SU-DHL-6 (cell line): ENCODE results near the gene ANK3.

Experiments used
- H2AFZ ChIP-seq: fragments of 200-600 bp; sonication (generic); 2 replicates; pipeline ENCODE4 v1.6.1; 2014; ENCODE audit warnings: low read depth, mild to moderate bottlenecking, moderate library complexity, mixed read lengths, antibody characterized with exemption, low read length; ENCODE audit not compliant: severe bottlenecking
- H3F3A ChIP-seq: fragments of 200-600 bp; shearing (Covaris generic); 2 replicates; pipeline ENCODE4 v1.6.0; 2016; ENCODE audit warnings: antibody characterized with exemption, mild to moderate bottlenecking; ENCODE audit not compliant: insufficient read depth
- H3K27ac ChIP-seq: fragments of 200-600 bp; sonication (generic); 2 replicates; pipeline ENCODE4 v1.5.1; 2016; ENCODE audit warnings: low read depth, mild to moderate bottlenecking, low read length, moderate library complexity, mixed read lengths
- H3K27me3 ChIP-seq: fragments of 200-600 bp; sonication (generic), shearing (Covaris generic); 2 replicates; pipeline ENCODE4 v1.6.0; 2014; ENCODE audit warnings: mild to moderate bottlenecking, low read length
- H3K36me3 ChIP-seq: fragments of 200-600 bp; sonication (generic); 2 replicates; pipeline ENCODE4 v1.6.1; 2014; ENCODE audit warnings: mild to moderate bottlenecking, low read length, mixed read lengths
- H3K4me2 ChIP-seq: fragments of 300-600, 200-600 bp; shearing (Covaris generic), sonication (generic); 2 replicates; pipeline ENCODE4 v1.6.0; 2014; ENCODE audit warnings: low read length, low read depth, mild to moderate bottlenecking; ENCODE audit not compliant: poor library complexity, severe bottlenecking
- H3K4me3 ChIP-seq: fragments of 200-600 bp; sonication (generic); 2 replicates; pipeline ENCODE4 v1.5.1; 2014; ENCODE audit warnings: antibody characterized with exemption, low read length, mild to moderate bottlenecking, mixed read lengths; ENCODE audit not compliant: insufficient read depth, poor library complexity, severe bottlenecking
- H3K79me2 ChIP-seq: fragments of 200-600 bp; sonication (generic); 2 replicates; pipeline ENCODE4 v1.6.1; 2014; ENCODE audit warnings: mild to moderate bottlenecking, low read length, moderate library complexity; ENCODE audit not compliant: insufficient read depth
- H3K9ac ChIP-seq: fragments of 200-600 bp; sonication (generic); 2 replicates; pipeline ENCODE4 v1.7.0; 2014; ENCODE audit warnings: mild to moderate bottlenecking, low read length
- H3K9me2 ChIP-seq: fragments of 200-600 bp; sonication (generic); replicated peaks from 2 replicates; pipeline ENCODE4 v1.6.1; 2014; ENCODE audit warnings: low read length; ENCODE audit not compliant: insufficient read depth
- H3K9me3 ChIP-seq: fragments of 200-600 bp; sonication (generic); 2 replicates; pipeline ENCODE4 v1.6.1; 2014; ENCODE audit warnings: low read length, mixed read lengths; ENCODE audit not compliant: insufficient read depth
- H4K20me1 ChIP-seq: fragments of 200-600 bp; sonication (generic); 2 replicates; pipeline ENCODE4 v1.6.1; 2014; ENCODE audit warnings: low read depth, mild to moderate bottlenecking, antibody characterized with exemption, low read length, moderate library complexity, mixed read lengths
- CTCF ChIP-seq: fragments of 200-600 bp; sonication (generic); IDR thresholded peaks from one replicate; pipeline ENCODE4 v1.5.1; 2017; ENCODE audit warnings: antibody characterized with exemption, mild to moderate bottlenecking, low read length, moderate library complexity; ENCODE audit not compliant: insufficient read depth, poor library complexity, severe bottlenecking
- EZH2phosphoT487 ChIP-seq: fragments of 200-600 bp; sonication (generic), shearing (Covaris generic); conservative IDR thresholded peaks from 2 replicates; pipeline ENCODE4 v1.6.1; 2018; ENCODE audit warnings: mild to moderate bottlenecking, antibody characterized with exemption, low read length, moderate library complexity, mixed read lengths

The ANK3 gene

GRCh38 chr10:60430836-60431597 lies 41.3 kb upstream of the ANK3 start:
- Histone ChIP-seq H3K9me2 (no peaks in the 10 kb centered on the region), H3K27ac (no peak overlapping the region), H3F3A (peaks cover 7% of the 10 kb centered on the region; the same call in 1 of the 2 replicates), H4K20me1 (no peaks in the 10 kb centered on the region), H3K4me3 (no peak overlapping the region), H2AFZ (no peak overlapping the region), H3K27me3 (no peaks in the 10 kb centered on the region), H3K9me3 (no peaks in the 10 kb centered on the region), H3K9ac (no peak overlapping the region), H3K36me3 (no peaks in the 10 kb centered on the region), H3K79me2 (no peaks in the 10 kb centered on the region), H3K4me2 (no peak overlapping the region)
- no peak for TF ChIP-seq CTCF
- no peak for TF ChIP-seq EZH2phosphoT487

GRCh38 chr10:60430017-60430416 lies 40.3 kb upstream of the ANK3 start:
- H3K36me3 ChIP-seq, result no peaks in the 10 kb centered on the region
- no peaks in the 10 kb centered on the region for H4K20me1 ChIP-seq
- H3K4me3 ChIP-seq, result no peak overlapping the region
- H3K79me2 ChIP-seq, result no peaks in the 10 kb centered on the region
- H3K27ac ChIP-seq, result no peak overlapping the region
- H3K9ac ChIP-seq, result no peak overlapping the region
- no peak overlapping the region for H3K4me2 ChIP-seq
- no peaks in the 10 kb centered on the region for H3K9me2 ChIP-seq
- no peaks in the 10 kb centered on the region for H3K27me3 ChIP-seq
- TF ChIP-seq EZH2phosphoT487, result no peak
- TF ChIP-seq CTCF, result no peak
- no peaks in the 10 kb centered on the region for H3K9me3 ChIP-seq
- H3F3A ChIP-seq, result peaks cover 5% of the 10 kb centered on the region; the same call in 1 of the 2 replicates
- peak overlapping the region; percentile 4 for H2AFZ ChIP-seq

GRCh38 chr10:60429084-60429849 lies 39.6 kb upstream of the ANK3 start:
- Histone ChIP-seq H3K27ac (no peak overlapping the region), H3K9me3 (no peaks in the 10 kb centered on the region), H3K4me2 (no peak overlapping the region), H4K20me1 (no peaks in the 10 kb centered on the region), H3K4me3 (no peak overlapping the region), H3K9me2 (no peaks in the 10 kb centered on the region), H3K36me3 (no peaks in the 10 kb centered on the region), H2AFZ (no peak overlapping the region), H3K79me2 (no peaks in the 10 kb centered on the region), H3F3A (no peaks in the 10 kb centered on the region), H3K9ac (no peak overlapping the region), H3K27me3 (no peaks in the 10 kb centered on the region)
- TF ChIP-seq CTCF, result no peak
- TF ChIP-seq EZH2phosphoT487, result no peak
